Measurements from ENCODE around the gene CTNNA3.

CTNNA3 gene

GRCh38 chr10:66629996-66630395, 1066.0 kb downstream of the CTNNA3 start:
- no peaks in the 10 kb centered on the region for H3K9me3 ChIP-seq (ENCODE audit: control insufficient read depth, low read length)
- no peak overlapping the region for H3K27ac ChIP-seq (ENCODE audit: low read depth, low read length, severe bottlenecking)
- H3K4me3 ChIP-seq (ENCODE audit: extremely low read depth, insufficient read depth, low read length, poor library complexity, severe bottlenecking): no peak overlapping the region
- H3K4me1 ChIP-seq (ENCODE audit: control insufficient read depth, insufficient read depth, low read length, poor library complexity, severe bottlenecking): no peaks in the 10 kb centered on the region
- no peaks in the 10 kb centered on the region for H3K36me3 ChIP-seq (ENCODE audit: control insufficient read depth, insufficient read depth, low read length)

- Histone ChIP-seq H3K4me3 (ENCODE audit: extremely low read depth, insufficient read depth, low read length, poor library complexity, severe bottlenecking) (no peak overlapping the region), H3K9me3 (ENCODE audit: control insufficient read depth, low read length) (no peaks in the 10 kb centered on the region), H3K36me3 (ENCODE audit: control insufficient read depth, insufficient read depth, low read length) (no peaks in the 10 kb centered on the region), H3K4me1 (ENCODE audit: control insufficient read depth, insufficient read depth, low read length, poor library complexity, severe bottlenecking) (no peaks in the 10 kb centered on the region), H3K27ac (ENCODE audit: low read depth, low read length, severe bottlenecking) (no peak overlapping the region)
- 21% methylated on average over 3 of the region's 4 CpGs; no CpG with 5 or more reads in 1 of the 2 experiments for WGBS, 2 experiments (ENCODE audit: insufficient coverage in 2 of 2)
These were observed 1068.8 kb downstream of the CTNNA3 start for GRCh38 chr10:66627156-66627555.

GRCh38 chr10:66625709-66626590, 1070.0 kb downstream of the CTNNA3 start:
- Histone ChIP-seq H3K36me3 (ENCODE audit: control insufficient read depth, insufficient read depth, low read length) (no peaks in the 10 kb centered on the region), H3K27ac (ENCODE audit: low read depth, low read length, severe bottlenecking) (no peak overlapping the region), H3K4me3 (ENCODE audit: extremely low read depth, insufficient read depth, low read length, poor library complexity, severe bottlenecking) (no peak overlapping the region), H3K9me3 (ENCODE audit: control insufficient read depth, low read length) (no peaks in the 10 kb centered on the region), H3K4me1 (ENCODE audit: control insufficient read depth, insufficient read depth, low read length, poor library complexity, severe bottlenecking) (no peaks in the 10 kb centered on the region)
- WGBS, 2 experiments (ENCODE audit: insufficient coverage in 2 of 2): no CpG with 5 or more reads among the region's 4 CpGs

- Histone ChIP-seq H3K27ac (ENCODE audit: low read depth, low read length, severe bottlenecking) (no peak overlapping the region), H3K36me3 (ENCODE audit: control insufficient read depth, insufficient read depth, low read length) (no peaks in the 10 kb centered on the region), H3K4me1 (ENCODE audit: control insufficient read depth, insufficient read depth, low read length, poor library complexity, severe bottlenecking) (no peaks in the 10 kb centered on the region), H3K4me3 (ENCODE audit: extremely low read depth, insufficient read depth, low read length, poor library complexity, severe bottlenecking) (no peak overlapping the region), H3K9me3 (ENCODE audit: control insufficient read depth, low read length) (no peaks in the 10 kb centered on the region)
These were observed 1073.9 kb downstream of the CTNNA3 start for GRCh38 chr10:66622050-66622449.

- Histone ChIP-seq H3K4me1 (ENCODE audit: control insufficient read depth, insufficient read depth, low read length, poor library complexity, severe bottlenecking) (no peaks in the 10 kb centered on the region), H3K27ac (ENCODE audit: low read depth, low read length, severe bottlenecking) (no peak overlapping the region), H3K36me3 (ENCODE audit: control insufficient read depth, insufficient read depth, low read length) (no peaks in the 10 kb centered on the region), H3K9me3 (ENCODE audit: control insufficient read depth, low read length) (no peaks in the 10 kb centered on the region), H3K4me3 (ENCODE audit: extremely low read depth, insufficient read depth, low read length, poor library complexity, severe bottlenecking) (no peak overlapping the region)
- WGBS, 2 experiments (ENCODE audit: insufficient coverage in 2 of 2): 88 to 95% methylated on average over 7 to 10 of the region's 10 CpGs
These were observed 1091.8 kb downstream of the CTNNA3 start for GRCh38 chr10:66604195-66604594.

GRCh38 chr10:66591865-66592264, 1104.1 kb downstream of the CTNNA3 start:
- WGBS, 2 experiments (ENCODE audit: insufficient coverage in 2 of 2): no CpG with 5 or more reads among the region's 2 CpGs
- no peaks in the 10 kb centered on the region for H3K9me3 ChIP-seq (ENCODE audit: control insufficient read depth, low read length)
- no peak overlapping the region for H3K27ac ChIP-seq (ENCODE audit: low read depth, low read length, severe bottlenecking)
- no peak overlapping the region for H3K4me3 ChIP-seq (ENCODE audit: extremely low read depth, insufficient read depth, low read length, poor library complexity, severe bottlenecking)
- no peaks in the 10 kb centered on the region for H3K36me3 ChIP-seq (ENCODE audit: control insufficient read depth, insufficient read depth, low read length)
- H3K4me1 ChIP-seq (ENCODE audit: control insufficient read depth, insufficient read depth, low read length, poor library complexity, severe bottlenecking): no peaks in the 10 kb centered on the region

GRCh38 chr10:66587680-66588050, 1108.3 kb downstream of the CTNNA3 start:
- Histone ChIP-seq H3K4me1 (ENCODE audit: control insufficient read depth, insufficient read depth, low read length, poor library complexity, severe bottlenecking) (no peaks in the 10 kb centered on the region), H3K4me3 (ENCODE audit: extremely low read depth, insufficient read depth, low read length, poor library complexity, severe bottlenecking) (no peak overlapping the region), H3K36me3 (ENCODE audit: control insufficient read depth, insufficient read depth, low read length) (no peaks in the 10 kb centered on the region), H3K27ac (ENCODE audit: low read depth, low read length, severe bottlenecking) (no peak overlapping the region), H3K9me3 (ENCODE audit: control insufficient read depth, low read length) (no peaks in the 10 kb centered on the region)
- 69 to 89% methylated on average over 3 to 4 of the region's 5 CpGs for WGBS, 2 experiments (ENCODE audit: insufficient coverage in 2 of 2)

- H3K4me3 ChIP-seq (ENCODE audit: extremely low read depth, insufficient read depth, low read length, poor library complexity, severe bottlenecking): no peak overlapping the region
- 90 to 93% methylated on average over 4 of the region's 4 CpGs for WGBS, 2 experiments (ENCODE audit: insufficient coverage in 2 of 2)
- no peak overlapping the region for H3K27ac ChIP-seq (ENCODE audit: low read depth, low read length, severe bottlenecking)
- no peaks in the 10 kb centered on the region for H3K36me3 ChIP-seq (ENCODE audit: control insufficient read depth, insufficient read depth, low read length)
- H3K4me1 ChIP-seq (ENCODE audit: control insufficient read depth, insufficient read depth, low read length, poor library complexity, severe bottlenecking): no peaks in the 10 kb centered on the region
- H3K9me3 ChIP-seq (ENCODE audit: control insufficient read depth, low read length): no peaks in the 10 kb centered on the region
These were observed 1108.9 kb downstream of the CTNNA3 start for GRCh38 chr10:66586897-66587679.

- H3K4me3 ChIP-seq (ENCODE audit: extremely low read depth, insufficient read depth, low read length, poor library complexity, severe bottlenecking): no peak overlapping the region
- no peaks in the 10 kb centered on the region for H3K9me3 ChIP-seq (ENCODE audit: control insufficient read depth, low read length)
- 64 to 69% methylated on average over 3 to 4 of the region's 5 CpGs for WGBS, 2 experiments (ENCODE audit: insufficient coverage in 2 of 2)
- no peaks in the 10 kb centered on the region for H3K36me3 ChIP-seq (ENCODE audit: control insufficient read depth, insufficient read depth, low read length)
- no peak overlapping the region for H3K27ac ChIP-seq (ENCODE audit: low read depth, low read length, severe bottlenecking)
- H3K4me1 ChIP-seq (ENCODE audit: control insufficient read depth, insufficient read depth, low read length, poor library complexity, severe bottlenecking): no peaks in the 10 kb centered on the region
These were observed 1109.9 kb downstream of the CTNNA3 start for GRCh38 chr10:66586073-66586472.

GRCh38 chr10:66575251-66575855, 1120.6 kb downstream of the CTNNA3 start:
- WGBS, 2 experiments (ENCODE audit: insufficient coverage in 2 of 2): 84 to 100% methylated on average over 1 to 2 of the region's 2 CpGs

More at GRCh38 chr10:66575251-66575855, 1120.6 kb downstream of the CTNNA3 start:
- Histone ChIP-seq H3K4me1 (ENCODE audit: control insufficient read depth, insufficient read depth, low read length, poor library complexity, severe bottlenecking) (no peaks in the 10 kb centered on the region), H3K36me3 (ENCODE audit: control insufficient read depth, insufficient read depth, low read length) (no peaks in the 10 kb centered on the region), H3K4me3 (ENCODE audit: extremely low read depth, insufficient read depth, low read length, poor library complexity, severe bottlenecking) (no peak overlapping the region), H3K27ac (ENCODE audit: low read depth, low read length, severe bottlenecking) (no peak overlapping the region), H3K9me3 (ENCODE audit: control insufficient read depth, low read length) (no peaks in the 10 kb centered on the region)

All from mesodermal cell (in vitro differentiated cells).